H7 (cell line): ENCODE data around the gene PRKCQ. TPM values are rescaled to one million over a fixed set of nuclear protein-coding genes. Genes with fewer than 3 reads are reported as not detected.

Experiments
- DNase-seq: peaks from one replicate; pipeline ENCODE4 v3.0.0; 2012
- H3K27me3 ChIP-seq: 2 replicates; pipeline ENCODE4 v1.6.0; 2011; ENCODE audit warnings: mild to moderate bottlenecking, low read length; ENCODE audit not compliant: control insufficient read depth, insufficient read depth
- H3K36me3 ChIP-seq: replicated peaks from 2 replicates; pipeline ENCODE4 v1.5.1; 2011; ENCODE audit warnings: low read length; ENCODE audit not compliant: control insufficient read depth, insufficient read depth
- H3K4me3 ChIP-seq: 2 replicates; pipeline ENCODE4 v1.5.1; 2011; ENCODE audit warnings: low read depth, mild to moderate bottlenecking, control low read depth, low read length, moderate library complexity; ENCODE audit not compliant: insufficient read depth
- total RNA-seq: library from RNA; depleted of rRNA; stranded (reverse); fragments of >200 nt; shearing (Covaris generic); gene quantifications from 2 replicates; pipeline ENCODE4 v1.2.3, GENCODE V29; 2014

Gene PRKCQ
- total RNA-seq, 1 experiment from 2014 or later = 12.7 TPM

DNA sequence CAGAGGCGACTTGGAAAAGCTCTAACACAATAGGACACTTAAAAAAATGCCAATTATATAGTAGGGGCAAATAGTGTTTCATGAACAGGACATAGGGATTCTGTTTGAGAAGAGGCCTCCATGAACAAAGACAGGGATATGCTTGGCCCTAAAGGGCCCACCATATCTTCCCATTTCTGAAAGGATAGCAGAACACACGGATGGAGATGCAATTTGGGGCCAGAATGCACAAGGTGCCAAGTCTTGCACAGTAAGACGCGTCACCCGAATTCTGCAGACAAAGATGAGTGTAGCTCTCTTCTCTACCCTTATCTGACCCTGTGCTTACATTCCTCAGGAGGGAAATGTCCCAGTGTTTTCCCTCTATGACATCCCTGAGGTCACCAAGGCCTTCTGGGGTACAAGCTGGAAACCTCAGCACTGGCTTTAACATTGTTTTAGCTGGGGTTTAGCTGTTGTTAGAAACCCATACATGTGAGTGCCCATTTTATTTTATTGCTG lies 12.8 kb downstream of the PRKCQ start:
- no peaks in the 10 kb centered on the region for H3K36me3 ChIP-seq
- H3K27me3 ChIP-seq = no peaks in the 10 kb centered on the region
- no peak overlapping the region for H3K4me3 ChIP-seq
- DNase-seq = no peak

DNA sequence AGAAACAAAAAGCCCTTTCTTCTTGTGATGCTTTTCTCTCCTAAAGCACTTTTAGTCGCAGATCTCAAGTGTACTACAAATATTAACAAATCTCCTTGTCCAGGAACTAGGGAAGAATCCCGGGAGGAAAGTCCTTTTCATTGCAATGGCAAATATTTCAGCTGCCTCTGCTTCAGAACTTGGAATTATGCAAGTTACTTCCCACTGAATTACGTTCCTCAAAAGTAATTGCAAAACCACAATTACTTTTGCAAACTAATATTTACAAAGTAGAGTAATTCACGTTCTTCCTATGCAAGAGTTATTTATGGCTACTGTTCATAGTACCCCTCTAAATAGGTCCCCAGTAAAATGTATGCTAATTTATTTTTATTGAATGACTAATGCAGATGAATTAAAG lies 14.5 kb downstream of the PRKCQ start:
- H3K4me3 ChIP-seq = no peak overlapping the region
- H3K27me3 ChIP-seq = no peaks in the 10 kb centered on the region
- H3K36me3 ChIP-seq = no peaks in the 10 kb centered on the region
- DNase-seq = no peak

DNA sequence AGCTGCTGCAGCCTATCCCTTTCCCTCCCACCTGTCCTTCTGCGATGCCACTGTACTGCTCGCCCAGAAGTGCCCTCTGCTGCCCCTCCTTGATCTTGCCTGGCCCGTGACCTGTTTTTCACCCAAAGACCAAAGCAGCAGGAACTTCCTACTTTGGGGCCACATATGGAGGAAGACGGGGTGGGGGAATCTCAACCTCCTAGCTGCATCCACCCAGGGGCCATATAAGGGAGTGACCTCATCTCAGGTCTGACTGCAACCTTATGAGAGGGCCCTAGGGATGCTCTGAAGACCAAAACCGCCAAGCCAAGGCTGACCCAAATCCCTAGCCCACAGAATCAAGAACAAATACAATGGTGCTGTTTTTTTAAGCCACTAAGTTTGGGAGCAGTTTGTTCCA lies 15.7 kb downstream of the PRKCQ start:
- no peaks in the 10 kb centered on the region for H3K27me3 ChIP-seq
- no peaks in the 10 kb centered on the region for H3K36me3 ChIP-seq
- no peak for DNase-seq

DNA sequence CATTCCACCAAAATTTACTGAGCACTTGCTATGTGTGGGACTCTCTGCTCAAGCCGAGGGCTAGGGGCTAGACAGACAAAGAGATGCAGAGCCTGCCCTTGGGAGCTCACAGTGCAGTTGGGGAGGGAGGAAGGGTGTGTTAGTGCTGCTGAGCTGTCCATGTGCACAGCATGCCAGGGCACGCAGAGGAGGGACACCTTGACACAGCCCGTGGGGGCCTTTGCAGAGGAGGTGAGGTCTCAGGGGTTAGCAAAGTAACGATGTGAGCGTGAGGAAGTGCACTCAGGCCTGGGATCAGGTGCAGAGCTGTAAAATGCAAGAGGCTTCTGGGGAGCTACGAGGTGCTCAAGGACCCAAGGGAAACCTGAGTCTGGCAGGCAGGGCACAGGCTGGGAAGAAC lies 16.3 kb downstream of the PRKCQ start:
- Histone ChIP-seq H3K27me3 (no peaks in the 10 kb centered on the region), H3K4me3 (no peak overlapping the region)

More for the DNA sequence above, 15.7 kb downstream of the PRKCQ start:
- no peak overlapping the region for H3K4me3 ChIP-seq

DNA sequence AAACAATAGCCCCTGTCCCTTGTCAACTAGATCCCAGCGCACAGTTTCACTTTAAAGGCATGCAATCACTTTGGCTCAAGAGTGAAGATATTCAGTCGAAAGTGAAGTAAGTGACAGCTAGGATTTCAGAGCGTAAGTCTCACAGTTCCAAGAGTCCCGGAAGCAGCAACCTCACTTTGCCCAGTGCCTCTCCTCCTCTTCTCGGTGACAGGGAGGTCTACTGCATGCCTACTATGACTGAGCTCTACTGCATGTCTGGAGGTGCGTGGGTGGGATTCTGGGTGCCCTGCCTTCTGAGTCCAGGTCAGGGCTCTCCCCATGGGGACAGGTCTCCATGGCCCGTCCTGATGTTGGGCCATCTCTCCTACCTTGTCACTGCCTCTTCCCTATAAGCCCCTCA lies 17.0 kb downstream of the PRKCQ start:
- no peak for DNase-seq
- Histone ChIP-seq H3K36me3 (no peaks in the 10 kb centered on the region), H3K4me3 (no peak overlapping the region), H3K27me3 (no peaks in the 10 kb centered on the region)

More for the DNA sequence above, 16.3 kb downstream of the PRKCQ start:
- DNase-seq = no peak
- H3K36me3 ChIP-seq = no peaks in the 10 kb centered on the region

DNA sequence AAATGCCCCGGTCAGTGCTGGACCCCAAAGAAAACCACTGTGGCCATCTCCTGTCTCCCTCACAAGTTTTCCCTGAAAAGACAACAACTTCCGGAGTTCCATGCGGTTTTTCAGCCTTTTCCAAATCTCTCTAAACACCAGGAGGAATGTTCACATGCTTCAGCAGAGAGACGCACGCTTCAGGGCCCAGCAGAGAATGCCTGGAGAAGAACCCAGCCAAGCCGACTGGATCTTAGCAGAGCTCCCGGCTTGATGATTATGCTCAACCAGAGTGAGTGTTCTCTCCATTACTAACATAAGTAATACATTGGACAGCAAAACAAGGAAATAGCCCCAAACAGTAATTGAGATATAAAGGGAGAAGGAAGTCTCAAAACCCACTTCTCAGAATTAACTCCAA lies 17.9 kb downstream of the PRKCQ start:
- Histone ChIP-seq H3K27me3 (no peaks in the 10 kb centered on the region), H3K36me3 (no peaks in the 10 kb centered on the region), H3K4me3 (no peak overlapping the region)
- DNase-seq = no peak

DNA sequence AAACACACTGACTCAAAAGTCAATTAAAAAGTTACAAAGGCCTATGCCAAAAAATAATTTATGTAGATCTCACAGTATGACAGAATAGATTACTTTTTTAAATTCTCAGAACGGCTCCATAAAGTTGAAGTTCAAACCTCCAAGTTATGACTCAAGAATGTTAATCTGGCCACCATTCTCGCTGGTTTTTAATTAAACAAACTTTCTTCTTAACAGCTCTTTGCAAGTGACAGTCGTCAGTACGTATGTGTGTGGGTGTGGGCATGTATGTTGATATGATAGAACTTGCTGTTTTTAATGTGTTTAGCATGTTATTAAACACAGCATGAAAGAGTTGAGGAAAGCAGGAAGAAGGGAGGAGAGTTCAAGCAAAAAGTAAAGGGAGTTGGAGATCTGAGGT lies 18.5 kb downstream of the PRKCQ start:
- DNase-seq = no peak
- Histone ChIP-seq H3K4me3 (no peak overlapping the region), H3K36me3 (no peaks in the 10 kb centered on the region), H3K27me3 (no peaks in the 10 kb centered on the region)

DNA sequence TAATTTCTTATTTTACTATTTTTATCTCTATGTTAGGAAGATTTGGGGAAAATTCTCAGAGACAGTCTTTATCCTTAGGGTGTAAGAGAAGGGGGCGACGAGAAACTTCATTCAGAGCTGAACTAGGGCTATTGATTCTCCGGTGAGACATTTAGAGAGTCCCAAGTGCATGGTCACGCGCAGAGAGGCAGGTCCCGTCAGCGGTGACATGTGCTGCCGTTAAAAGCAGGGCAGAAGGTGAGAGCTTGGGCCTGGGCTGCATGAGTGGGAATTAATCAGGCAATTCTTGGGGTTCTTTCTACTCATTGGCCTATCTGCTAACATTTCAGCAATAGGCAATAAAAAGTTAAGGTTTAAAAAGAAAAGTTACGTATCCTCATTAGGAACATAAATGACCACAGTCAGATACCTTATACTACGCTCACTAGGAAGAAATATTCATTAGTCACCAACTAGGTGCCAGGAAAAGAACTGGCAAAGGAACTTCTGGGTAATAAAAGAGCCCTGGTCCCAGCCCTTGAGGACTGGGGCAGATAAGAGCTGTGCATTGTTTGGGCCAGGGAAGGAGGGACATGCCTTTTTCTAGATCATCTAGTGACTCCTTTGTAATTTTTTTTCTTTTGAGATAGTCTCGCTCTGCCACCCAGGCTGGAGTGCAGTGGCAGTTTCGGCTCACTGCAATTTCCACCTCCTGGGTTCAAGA lies 21.2 kb downstream of the PRKCQ start:
- DNase-seq = no peak
- no peak overlapping the region for H3K4me3 ChIP-seq
- no peaks in the 10 kb centered on the region for H3K36me3 ChIP-seq
- H3K27me3 ChIP-seq = no peaks in the 10 kb centered on the region

DNA sequence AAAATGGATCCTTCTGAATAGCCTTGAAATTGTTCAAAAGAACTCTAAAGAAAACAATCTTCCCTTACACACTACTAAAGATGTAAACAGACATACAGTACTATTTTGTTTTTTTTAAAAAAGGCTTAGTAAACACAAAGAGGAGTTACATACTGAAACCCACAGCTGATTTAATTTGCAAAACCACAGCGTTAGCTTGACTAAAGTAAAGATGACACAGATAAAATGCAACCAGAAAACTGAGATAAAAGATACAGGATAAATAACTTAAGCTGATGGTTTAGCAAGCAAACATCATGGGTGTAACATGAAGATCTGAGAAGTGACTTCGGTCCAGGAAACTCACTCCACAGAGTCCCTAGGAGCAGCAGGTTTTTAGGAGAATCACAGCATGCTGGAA lies 21.8 kb downstream of the PRKCQ start:
- no peaks in the 10 kb centered on the region for H3K36me3 ChIP-seq
- DNase-seq = no peak
- H3K27me3 ChIP-seq = no peaks in the 10 kb centered on the region
- H3K4me3 ChIP-seq = no peak overlapping the region

DNA sequence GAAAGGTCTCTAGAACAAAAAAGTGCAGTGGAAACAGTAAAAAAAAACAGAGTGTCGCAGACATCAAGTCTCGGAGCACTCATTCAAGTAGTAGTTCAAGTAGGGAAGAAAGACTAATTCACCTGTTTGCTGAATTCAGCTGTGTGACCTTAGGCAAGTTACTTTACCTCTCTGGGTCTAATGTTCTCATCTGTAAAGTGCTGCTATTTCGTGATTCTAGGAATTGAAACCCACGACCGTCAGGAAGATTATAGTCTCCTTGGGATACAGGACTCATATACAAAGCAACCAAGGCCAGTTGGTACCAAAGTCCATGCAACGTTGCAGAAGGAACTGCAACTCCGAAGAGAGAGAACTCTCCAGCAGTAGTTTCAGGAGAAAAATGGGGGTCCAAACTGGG lies 26.1 kb downstream of the PRKCQ start:
- no peaks in the 10 kb centered on the region for H3K36me3 ChIP-seq
- no peaks in the 10 kb centered on the region for H3K27me3 ChIP-seq
- no peak for DNase-seq
- H3K4me3 ChIP-seq = no peak overlapping the region

DNA sequence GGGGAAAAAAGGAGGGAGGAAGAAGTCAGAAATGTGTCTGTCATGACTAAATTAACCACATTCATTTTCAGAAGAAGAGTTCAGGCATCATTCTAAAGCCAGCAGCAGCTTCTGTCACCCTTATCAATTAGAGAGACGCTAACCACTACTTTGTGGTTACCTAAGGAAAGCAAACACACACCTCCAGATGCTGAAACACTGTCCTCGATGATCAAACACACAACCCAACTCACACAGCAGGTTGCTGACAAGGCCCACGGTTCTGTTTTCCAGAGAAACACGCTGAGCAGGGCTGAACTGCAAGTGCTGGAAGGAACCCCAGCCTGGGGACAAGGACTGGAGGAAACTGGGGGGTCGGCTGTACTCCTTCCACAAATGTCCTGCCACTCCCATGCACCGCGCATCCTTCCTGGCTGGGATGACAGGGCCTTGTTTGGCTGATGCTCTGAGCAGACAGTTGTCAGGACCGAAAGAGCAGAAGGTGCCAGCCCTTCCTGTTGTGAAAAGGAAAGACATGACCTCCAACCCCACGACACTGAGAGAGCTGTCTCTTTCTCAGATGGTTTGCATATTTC lies 36.6 kb downstream of the PRKCQ start:
- no peak for DNase-seq
- no peak overlapping the region for H3K4me3 ChIP-seq
- H3K36me3 ChIP-seq = no peaks in the 10 kb centered on the region
- H3K27me3 ChIP-seq = no peaks in the 10 kb centered on the region

DNA sequence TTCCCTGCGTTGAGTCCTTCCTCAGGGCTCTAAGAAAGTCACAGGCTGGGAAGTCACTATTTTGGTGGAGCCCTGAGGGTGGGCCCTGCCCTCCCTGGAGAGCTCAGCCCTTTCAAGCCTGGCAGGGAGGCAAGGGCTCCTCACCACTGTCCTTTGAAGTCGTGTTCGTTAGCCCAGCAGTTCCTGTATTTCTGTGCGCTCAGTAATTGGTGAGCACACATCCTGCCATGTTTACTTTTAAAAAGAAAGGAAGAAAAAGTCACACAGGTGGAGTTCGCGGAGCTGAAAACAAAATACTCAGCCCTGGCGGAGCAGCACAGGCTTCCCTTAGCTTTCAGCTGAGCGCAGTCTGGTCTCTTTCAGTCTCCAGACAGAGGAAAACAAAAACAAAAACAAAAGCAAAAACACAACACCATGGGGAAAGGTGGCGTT lies 37.1 kb downstream of the PRKCQ start:
- H3K36me3 ChIP-seq = no peaks in the 10 kb centered on the region
- no peak for DNase-seq
- no peak overlapping the region for H3K4me3 ChIP-seq
- no peaks in the 10 kb centered on the region for H3K27me3 ChIP-seq

DNA sequence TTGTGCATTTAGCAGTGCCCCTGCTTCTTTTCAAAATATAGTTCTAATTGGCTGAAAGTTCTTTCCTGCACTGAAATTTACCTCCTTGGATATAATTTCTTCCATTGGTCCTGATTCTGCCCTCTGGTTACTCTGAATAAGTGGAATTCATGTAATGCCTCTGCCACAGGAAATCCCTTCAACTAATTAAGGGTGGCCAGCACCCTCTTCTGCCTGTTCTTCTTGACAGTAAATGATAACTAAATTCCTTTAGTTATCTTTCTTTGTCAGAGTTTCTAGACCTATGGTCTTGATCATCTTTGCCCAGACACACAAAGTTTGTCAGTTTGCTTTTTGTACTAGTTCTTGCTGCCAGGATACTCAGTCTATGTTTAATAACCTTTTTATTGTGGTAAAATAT lies 40.2 kb downstream of the PRKCQ start:
- Histone ChIP-seq H3K27me3 (no peaks in the 10 kb centered on the region), H3K4me3 (no peak overlapping the region), H3K36me3 (no peaks in the 10 kb centered on the region)
- no peak for DNase-seq

DNA sequence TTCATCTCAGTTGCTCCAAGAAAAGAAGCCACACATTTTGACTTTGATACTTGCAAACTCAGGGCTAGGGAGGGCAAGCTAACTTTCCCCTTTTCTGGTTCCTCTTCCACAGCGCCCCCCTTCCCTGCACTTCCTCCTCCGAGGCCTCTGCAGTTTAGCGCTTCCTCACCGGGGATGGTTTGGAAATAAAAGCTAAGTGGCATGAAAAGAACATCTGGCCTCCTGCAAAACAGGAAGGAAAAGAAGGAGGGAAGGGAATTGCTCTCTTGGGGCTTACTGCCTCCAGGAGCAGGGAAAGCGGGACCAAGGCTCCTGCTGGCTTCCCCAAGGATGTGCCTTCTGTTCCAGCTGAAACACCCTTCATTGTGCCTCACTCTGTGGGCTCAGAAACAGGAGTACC lies 42.3 kb downstream of the PRKCQ start:
- Histone ChIP-seq H3K36me3 (no peaks in the 10 kb centered on the region), H3K27me3 (no peaks in the 10 kb centered on the region), H3K4me3 (no peak overlapping the region)
- DNase-seq = peak; percentile 51

DNA sequence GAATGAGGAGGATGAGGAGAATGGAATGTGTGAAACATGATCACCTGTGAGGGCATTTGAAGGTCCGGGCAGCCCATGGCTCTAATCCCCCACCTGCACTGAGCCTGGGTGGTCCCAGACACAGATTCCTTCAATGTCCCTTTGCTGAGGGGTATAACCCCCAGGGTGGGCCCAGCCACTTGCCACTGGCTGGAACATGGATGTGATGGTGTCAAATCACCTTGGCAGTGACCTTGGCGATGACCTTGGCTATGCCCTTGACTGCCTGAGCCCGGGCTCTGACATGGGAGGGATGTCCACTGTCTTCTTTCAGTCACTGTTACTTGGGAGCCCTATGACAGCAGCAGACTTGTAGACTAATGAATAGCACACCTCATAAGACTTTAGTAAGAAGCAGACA lies 44.0 kb downstream of the PRKCQ start:
- DNase-seq = no peak
- Histone ChIP-seq H3K4me3 (no peak overlapping the region), H3K36me3 (no peaks in the 10 kb centered on the region), H3K27me3 (no peaks in the 10 kb centered on the region)
